IMR-90 (cell line): ENCODE measurements around the gene MYO9B. TPM values are rescaled to one million over a fixed set of nuclear protein-coding genes. Genes with fewer than 3 reads are reported as not detected.

Source experiments
- ATAC-seq: fragments of 200-7000 bp; cut with Tn5 transposase; 2 replicates; pipeline ENCODE4 v1.9.1; 2020; ENCODE audit warnings: low read depth, mild to moderate bottlenecking, moderate library complexity
- BruUV-seq: library from RNA; stranded (reverse); fragments of 400-500 nt; replicated peaks from 2 replicates; lab custom pipeline; 2021; lab: Mats Ljungman, UMichigan
- CTCF ChIA-PET: fragments of 300-600 bp; formaldehyde crosslinking; extraction: SDS; loops from one replicate; lab custom pipeline; 2021; ENCODE audit warnings: antibody characterized with exemption; lab: Yijun Ruan, JAX
- POLR2A ChIA-PET: fragments of 300-600 bp; sonication (Branson Sonifier 250); formaldehyde crosslinking; loops from one replicate; lab custom pipeline; 2022; ENCODE audit warnings: antibody characterized with exemption; ENCODE audit not compliant: unreplicated experiment; lab: Charles Lee
- DNase-seq: peaks from one replicate; pipeline ENCODE4 v3.0.0; 2013
- H2AFZ ChIP-seq: replicated peaks from 2 replicates; pipeline ENCODE3; 2013; ENCODE audit warnings: low read length, mild to moderate bottlenecking; ENCODE audit not compliant: poor library complexity
- H2AK5ac ChIP-seq: 2 replicates; pipeline ENCODE4 v1.6.1; 2013; ENCODE audit warnings: low read depth, low read length, inconsistent platforms
- H2AK9ac ChIP-seq: replicated peaks from 2 replicates; pipeline ENCODE3; 2013; ENCODE audit warnings: mild to moderate bottlenecking, low read depth, low read length, moderate library complexity; ENCODE audit not compliant: poor library complexity
- H2BK120ac ChIP-seq: 2 replicates; pipeline ENCODE4 v1.6.1; 2013; ENCODE audit warnings: low read depth, low read length, inconsistent platforms
- H2BK15ac ChIP-seq: 3 replicates; pipeline ENCODE4 v1.6.1; 2013; ENCODE audit warnings: low read depth, low read length, inconsistent platforms
- H2BK20ac ChIP-seq: 2 replicates; pipeline ENCODE4 v1.6.1; 2013; ENCODE audit warnings: low read depth, mild to moderate bottlenecking, inconsistent platforms, low read length, moderate library complexity
- H2BK5ac ChIP-seq: 2 replicates; pipeline ENCODE4 v1.6.1; 2013; ENCODE audit warnings: mild to moderate bottlenecking, low read depth, low read length, inconsistent platforms; ENCODE audit not compliant: poor library complexity, severe bottlenecking
- H3K14ac ChIP-seq: replicated peaks from 2 replicates; pipeline ENCODE4 v1.6.1; 2013; ENCODE audit warnings: low read depth, low read length, inconsistent platforms
- H3K18ac ChIP-seq: 2 replicates; pipeline ENCODE4 v1.6.1; 2013; ENCODE audit warnings: low read depth, low read length, control low read depth
- H3K23ac ChIP-seq: 2 replicates; pipeline ENCODE4 v1.6.1; 2013; ENCODE audit warnings: low read depth, low read length, inconsistent platforms
- H3K27ac ChIP-seq: 2 replicates; pipeline ENCODE4 v1.5.1; 2013; ENCODE audit warnings: mild to moderate bottlenecking, control low read depth, low read length; ENCODE audit not compliant: insufficient read depth
- H3K27me3 ChIP-seq: 2 replicates; pipeline ENCODE4 v1.6.1; 2013; ENCODE audit warnings: low read length; ENCODE audit not compliant: control insufficient read depth, insufficient read depth
- H3K36me3 ChIP-seq: 2 replicates; pipeline ENCODE4 v1.6.1; 2013; ENCODE audit warnings: low read length, mixed read lengths; ENCODE audit not compliant: control insufficient read depth, insufficient read depth
- H3K4ac ChIP-seq: 2 replicates; pipeline ENCODE4 v1.6.1; 2013; ENCODE audit warnings: low read depth, low read length, inconsistent platforms
- H3K4me1 ChIP-seq: 2 replicates; pipeline ENCODE4 v1.6.1; 2013; ENCODE audit warnings: low read length, mixed read lengths; ENCODE audit not compliant: control insufficient read depth, insufficient read depth
- H3K4me2 ChIP-seq: 2 replicates; pipeline ENCODE4 v1.6.1; 2013; ENCODE audit warnings: low read depth, mild to moderate bottlenecking, control low read depth, low read length, moderate library complexity
- H3K4me3 ChIP-seq: 2 replicates; pipeline ENCODE4 v1.5.1; 2013; ENCODE audit warnings: low read depth, mild to moderate bottlenecking, control low read depth, low read length, moderate library complexity; ENCODE audit not compliant: insufficient read depth
- H3K56ac ChIP-seq: 2 replicates; pipeline ENCODE4 v1.6.1; 2013; ENCODE audit warnings: low read length, inconsistent platforms; ENCODE audit not compliant: insufficient read depth; ENCODE audit errors: extremely low read depth
- H3K79me1 ChIP-seq, 2 experiments: 2 replicates each; pipeline ENCODE4 v1.6.1; 2013; ENCODE audit warnings: low read length in 2 of 2, inconsistent platforms in 1 of 2, low read depth in 1 of 2
- H3K9ac ChIP-seq: 2 replicates; pipeline ENCODE4 v1.6.1; 2013; ENCODE audit warnings: low read depth, low read length, control low read depth
- H3K9me1 ChIP-seq: 2 replicates; pipeline ENCODE4 v1.6.1; 2013; ENCODE audit warnings: low read length, inconsistent platforms; ENCODE audit not compliant: insufficient read depth
- H3K9me3 ChIP-seq: 2 replicates; pipeline ENCODE4 v1.6.1; 2013; ENCODE audit warnings: low read length; ENCODE audit not compliant: control insufficient read depth, insufficient read depth
- H4K20me1 ChIP-seq: 2 replicates; pipeline ENCODE4 v1.6.1; 2013; ENCODE audit warnings: low read length, inconsistent platforms; ENCODE audit not compliant: insufficient read depth
- H4K5ac ChIP-seq: 2 replicates; pipeline ENCODE4 v1.6.1; 2013; ENCODE audit warnings: mild to moderate bottlenecking, low read depth, low read length, control low read depth
- H4K8ac ChIP-seq, 2 experiments: 2 replicates each; pipeline ENCODE4 v1.6.1; 2013; ENCODE audit warnings: low read depth in 2 of 2, low read length in 2 of 2, control low read depth in 1 of 2, inconsistent platforms in 1 of 2
- H4K91ac ChIP-seq: 2 replicates; pipeline ENCODE4 v1.6.1; 2013; ENCODE audit warnings: low read depth, low read length, inconsistent platforms; ENCODE audit not compliant: insufficient read depth
- BHLHE40 ChIP-seq: fragments of 150-350 bp; IDR thresholded peaks from 2 replicates; pipeline ENCODE4 v1.6.1; 2016; ENCODE audit warnings: mild to moderate bottlenecking, low read depth, low read length
- CEBPB ChIP-seq: IDR thresholded peaks from 2 replicates; pipeline ENCODE4 v1.6.1; 2012; ENCODE audit warnings: low read depth, low read length, improper control_type of control experiment
- CTCF ChIP-seq: conservative IDR thresholded peaks from 2 replicates; pipeline ENCODE4 v1.5.1; 2012; ENCODE audit warnings: mild to moderate bottlenecking, low read depth, low read length, improper control_type of control experiment
- FOS ChIP-seq: fragments of 150-350 bp; IDR thresholded peaks from 2 replicates; pipeline ENCODE4 v1.6.1; 2016; ENCODE audit warnings: low read depth, low read length
- MXI1 ChIP-seq: IDR thresholded peaks from 2 replicates; pipeline ENCODE4 v1.6.1; 2012; ENCODE audit warnings: low read depth, mild to moderate bottlenecking, low read length, moderate library complexity, borderline replicate concordance
- POLR2A ChIP-seq: IDR thresholded peaks from 2 replicates; pipeline ENCODE4 v1.6.1; 2012; ENCODE audit warnings: mild to moderate bottlenecking, low read depth, low read length
- SMC3 ChIP-seq: fragments of 150-350 bp; IDR thresholded peaks from 2 replicates; pipeline ENCODE4 v1.6.1; 2016; ENCODE audit warnings: low read depth, mild to moderate bottlenecking, antibody characterized with exemption, low read length, moderate library complexity
- WGBS, 2 experiments: methylation state at CpG; one replicate each; pipeline versions ENCODE4 v1.1.5 to v1.1.7; 2013; ENCODE audit warnings: missing lambda C conversion rate in 2 of 2; ENCODE audit not compliant: insufficient read length in 1 of 2; ENCODE audit errors: extremely low coverage in 2 of 2; 5-methylcytosine and 5-hydroxymethylcytosine counted together
- dilution Hi-C: fragments of 300-500 bp; cut with HindIII; formaldehyde crosslinking; loops from one replicate; pipeline ENCODE4 v1.14.3; 2018; ENCODE audit warnings: low sequenced_read_pairs; ENCODE audit not compliant: unreplicated experiment
- in situ Hi-C: fragments of 300-500 bp; cut with MboI; formaldehyde crosslinking; loops from 3 replicates; pipeline ENCODE4 v1.14.3; 2019; ENCODE audit warnings: low sequenced_read_pairs, inconsistent platforms, mixed read lengths
- intact Hi-C: fragments of 100-400 bp; cut with micrococcal nuclease; formaldehyde crosslinking; loops from 2 replicates; pipeline ENCODE4 v1.10.0; 2022
- polyA plus RNA-seq, 3 experiments: library from polyadenylated mRNA; depleted of rRNA; stranded (reverse); fragments of >200 nt; gene quantifications; 2 replicates each; pipeline ENCODE4 v1.2.3, GENCODE V29; 2012; ENCODE audit warnings: low replicate concordance in 1 of 3
- total RNA-seq: library from RNA; depleted of rRNA; stranded (reverse); fragments of >200 nt; gene quantifications from 2 replicates; pipeline ENCODE4 v1.2.3, GENCODE V29; 2012
- TF ChIP-seq, protein P1 (sequence below): fragments of 150-350 bp; IDR thresholded peaks from 2 replicates; pipeline ENCODE4 v1.6.1; 2017; ENCODE audit warnings: mild to moderate bottlenecking, antibody characterized with exemption, low read length, low read depth
- TF ChIP-seq, protein P2 (sequence below): fragments of 150-350 bp; IDR thresholded peaks from 2 replicates; pipeline ENCODE4 v1.6.1; 2016; ENCODE audit warnings: low read depth, mild to moderate bottlenecking, low read length, moderate library complexity, borderline replicate concordance

MYO9B gene
- total and polyA plus RNA-seq, 2 of the 4 experiments (the other 2 are of a cell fraction), result 61.8 to 77.8 TPM

DNA sequence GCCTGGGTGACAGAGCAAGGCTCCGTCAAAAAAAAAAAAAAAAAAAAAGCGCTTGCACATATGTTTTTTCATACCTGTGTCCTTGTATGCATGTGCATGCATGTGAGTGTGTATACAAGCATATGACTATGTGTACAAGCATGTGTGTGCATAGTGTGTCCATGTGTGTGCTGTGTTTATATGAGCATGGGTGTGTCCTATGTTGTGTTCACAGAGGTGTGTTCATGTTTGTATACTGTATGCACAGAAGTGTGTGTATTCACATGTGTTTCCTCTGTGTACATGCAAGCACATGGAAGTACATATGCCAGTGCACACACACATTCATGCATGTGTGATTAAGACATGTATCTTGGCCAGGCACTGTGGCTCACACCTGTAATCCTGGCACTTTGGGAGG lies 17.1 kb downstream of the MYO9B start:
- Histone ChIP-seq H2AK5ac (no peak overlapping the region), H4K91ac (no peak overlapping the region), H3K4me2 (no peak overlapping the region), H4K20me1 (peaks cover 63% of the 10 kb centered on the region), H3K27ac (no peak overlapping the region), H2BK5ac (no peak overlapping the region), H3K56ac (no peak overlapping the region), H3K4ac (no peak overlapping the region), H3K9ac (no peak overlapping the region), H3K9me3 (no peaks in the 10 kb centered on the region; the same call in 1 of the 2 replicates), H2AK9ac (no peak overlapping the region), H3K23ac (no peak overlapping the region), H2BK120ac (no peak overlapping the region), H4K8ac (no peak overlapping the region), H3K4me3 (no peak overlapping the region), H3K79me1 (peaks cover 19 to 71% of the 10 kb centered on the region in 2 experiments), H2BK20ac (no peak overlapping the region), H3K36me3 (peaks cover 11% of the 10 kb centered on the region), H2BK15ac (no peak overlapping the region), H3K9me1 (peaks cover 34% of the 10 kb centered on the region), H2AFZ (no peak overlapping the region), H3K27me3 (no peaks in the 10 kb centered on the region), H4K5ac (no peak overlapping the region), H3K14ac (no peak overlapping the region), H3K18ac (no peak overlapping the region), H3K4me1 (peaks cover 28% of the 10 kb centered on the region)
- TF ChIP-seq SMC3, result no peak
- no peak for TF ChIP-seq BHLHE40
- TF ChIP-seq, protein P1, sequence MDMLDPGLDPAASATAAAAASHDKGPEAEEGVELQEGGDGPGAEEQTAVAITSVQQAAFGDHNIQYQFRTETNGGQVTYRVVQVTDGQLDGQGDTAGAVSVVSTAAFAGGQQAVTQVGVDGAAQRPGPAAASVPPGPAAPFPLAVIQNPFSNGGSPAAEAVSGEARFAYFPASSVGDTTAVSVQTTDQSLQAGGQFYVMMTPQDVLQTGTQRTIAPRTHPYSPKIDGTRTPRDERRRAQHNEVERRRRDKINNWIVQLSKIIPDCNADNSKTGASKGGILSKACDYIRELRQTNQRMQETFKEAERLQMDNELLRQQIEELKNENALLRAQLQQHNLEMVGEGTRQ, result no peak
- no peak for TF ChIP-seq CTCF
- TF ChIP-seq MXI1, result no peak
- TF ChIP-seq POLR2A, result no peak
- TF ChIP-seq, protein P2, sequence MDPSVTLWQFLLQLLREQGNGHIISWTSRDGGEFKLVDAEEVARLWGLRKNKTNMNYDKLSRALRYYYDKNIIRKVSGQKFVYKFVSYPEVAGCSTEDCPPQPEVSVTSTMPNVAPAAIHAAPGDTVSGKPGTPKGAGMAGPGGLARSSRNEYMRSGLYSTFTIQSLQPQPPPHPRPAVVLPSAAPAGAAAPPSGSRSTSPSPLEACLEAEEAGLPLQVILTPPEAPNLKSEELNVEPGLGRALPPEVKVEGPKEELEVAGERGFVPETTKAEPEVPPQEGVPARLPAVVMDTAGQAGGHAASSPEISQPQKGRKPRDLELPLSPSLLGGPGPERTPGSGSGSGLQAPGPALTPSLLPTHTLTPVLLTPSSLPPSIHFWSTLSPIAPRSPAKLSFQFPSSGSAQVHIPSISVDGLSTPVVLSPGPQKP, result no peak
- TF ChIP-seq CEBPB, result no peak
- TF ChIP-seq FOS, result no peak
- POLR2A ChIA-PET, result no interaction called here
- DNase-seq (no peak), ATAC-seq (no peak)
- BruUV-seq, result no TSS peak
- in situ Hi-C loops, result no loop called here
- dilution Hi-C loops, result no loop called here
- intact Hi-C loops, result no loop called here
- CTCF ChIA-PET, result no interaction called here
- no CpG with 5 or more reads among the region's 2 CpGs for WGBS, 2 experiments
